Heart left ventricle (tissue), 16 donors: ENCODE results near the gene ARAP1. TPM values are rescaled to one million over a fixed set of nuclear protein-coding genes. Genes with fewer than 3 reads are reported as not detected.

Source experiments
- ATAC-seq, 4 donors: fragments of 200-7000 bp; cut with Tn5 transposase; one replicate each; pipeline ENCODE4 v1.9.1; 2020 to 2022; ENCODE audit warnings: moderate library complexity in 4 of 4, mild to moderate bottlenecking in 3 of 4, moderate number of reproducible peaks in 1 of 4
- DNase-seq, 5 donors: peaks; one replicate each; pipeline ENCODE4 v3.0.0-alpha.2; 2020
- H3K27ac ChIP-seq, 12 donors: fragments of 200-600 bp; sonication (generic) in 4 of 12; one replicate each; pipeline versions ENCODE4 v1.5.0 to v1.8.0; 2016 to 2022; ENCODE audit warnings: mild to moderate bottlenecking in 2 of 12
- H3K27me3 ChIP-seq, 9 donors: fragments of 200-600 bp; sonication (generic) in 2 of 9; one replicate each; pipeline versions ENCODE4 v1.5.1 to v1.8.0; 2016 to 2022; ENCODE audit warnings: mild to moderate bottlenecking in 3 of 9
- H3K36me3 ChIP-seq, 9 donors: fragments of 200-600 bp; sonication (generic) in 2 of 9; one replicate each; pipeline versions ENCODE4 v1.5.0 to v1.8.0; 2018 to 2022; ENCODE audit warnings: mild to moderate bottlenecking in 2 of 9
- H3K4me1 ChIP-seq, 12 donors: fragments of 200-600 bp; sonication (generic) in 4 of 12; one replicate each; pipeline versions ENCODE4 v1.5.0 to v1.8.0; 2016 to 2022; ENCODE audit warnings: mild to moderate bottlenecking in 3 of 12
- H3K4me3 ChIP-seq, 12 donors: fragments of 200-600 bp; sonication (generic) in 4 of 12; one replicate each; pipeline versions ENCODE4 v1.5.0 to v1.8.0; 2017 to 2022; ENCODE audit warnings: mild to moderate bottlenecking in 9 of 12, moderate library complexity in 4 of 12
- H3K9me3 ChIP-seq, 12 donors: fragments of 200-600 bp; sonication (generic) in 4 of 12; one replicate each; pipeline versions ENCODE4 v1.5.0 to v1.8.0; 2016 to 2022; ENCODE audit warnings: mild to moderate bottlenecking in 1 of 12
- POLR2A ChIP-seq, 2 donors: fragments of 450-650 bp; IDR thresholded peaks; one replicate each; pipeline ENCODE4 v1.6.1; 2017; ENCODE audit warnings: antibody characterized with exemption in 2 of 2, mild to moderate bottlenecking in 2 of 2, moderate library complexity in 2 of 2
- WGBS, 4 donors: extraction: QIAGEN DNeasy Blood & Tissue Kit in 2 of 4; methylation state at CpG; one replicate each; pipeline versions ENCODE4 v1.1.5 to v1.1.7; 2013 to 2018; 5-methylcytosine and 5-hydroxymethylcytosine counted together
- intact Hi-C, 10 donors: fragments of 100-400 bp; cut with DNase I; formaldehyde crosslinking; loops; one replicate each; pipeline versions ENCODE4 v1.11.1 to v1.14.2; 2022
- polyA plus RNA-seq, 2 donors: library from polyadenylated mRNA; stranded (reverse); fragments of 200-250 nt; gene quantifications; one replicate each; pipeline ENCODE4 v1.2.3, GENCODE V29; 2013
- total RNA-seq, 9 donors: library from RNA; depleted of rRNA in 2 of 9; stranded (reverse); fragments of >200 nt in 2 of 9; fragmentation: NEBNext Ultra II Directional in 3 of 9; extraction: Animal tissue kit (Norgen Biotek cat#: 25700) in 3 of 9; gene quantifications; one replicate each; pipeline versions ENCODE4 v1.1.0 to v1.2.4, GENCODE V29; 2016 to 2023
- TF ChIP-seq, protein P1 (sequence below), 12 donors: fragments of 200-600 bp; sonication (generic) in 4 of 12; IDR thresholded peaks; one replicate each; pipeline versions ENCODE4 v1.5.0 to v1.8.0; 2018 to 2022; ENCODE audit warnings: antibody characterized with exemption in 12 of 12, mild to moderate bottlenecking in 5 of 12
- donor health status: ischemic (EF 13 %, LVEDD 7.1; RV severe dilation, severe dysfunction).
- donor health status: healthy with polysubstance abuse.
- donor health status: DM: no; HTN: yes; CAD: no.
- donor health status: DM: no; HTN: no; CAD: no.
- donor health status: ischemic (EF 25% LVEDD 6.9; RV normal size, moderate dysfunction).
- donor health status: ischemic (EF 25% LVEDD 5.7; RV mildly dilated, moderate dysfunction).
- donor health status: healthy.
- donor health status: DM: yes; HTN: yes; CAD: no.
- donor health status: ischemic (EF 35%, LVEDD 5.7; RV mildly dilated, moderate dysfunction).
- donor health status: nonischemic (EF 11% LVEDD 7.7; RV severe dilation, severe dysfunction).
- donor health status: DM: yes; HTN: yes; CAD: no.
- donor health status: PGD.
- donor health status: ischemic (EF 29% LVEDD 5.4; RV normal size, mild dysfunction).
- donor health status: nonischemic (EF 23%, LVEDD 6.1; RV moderate dilation, normal function).

ARAP1 gene
- total and polyA plus RNA-seq, 11 donors = 35.4 to 116 (median 43.6) TPM

DNA sequence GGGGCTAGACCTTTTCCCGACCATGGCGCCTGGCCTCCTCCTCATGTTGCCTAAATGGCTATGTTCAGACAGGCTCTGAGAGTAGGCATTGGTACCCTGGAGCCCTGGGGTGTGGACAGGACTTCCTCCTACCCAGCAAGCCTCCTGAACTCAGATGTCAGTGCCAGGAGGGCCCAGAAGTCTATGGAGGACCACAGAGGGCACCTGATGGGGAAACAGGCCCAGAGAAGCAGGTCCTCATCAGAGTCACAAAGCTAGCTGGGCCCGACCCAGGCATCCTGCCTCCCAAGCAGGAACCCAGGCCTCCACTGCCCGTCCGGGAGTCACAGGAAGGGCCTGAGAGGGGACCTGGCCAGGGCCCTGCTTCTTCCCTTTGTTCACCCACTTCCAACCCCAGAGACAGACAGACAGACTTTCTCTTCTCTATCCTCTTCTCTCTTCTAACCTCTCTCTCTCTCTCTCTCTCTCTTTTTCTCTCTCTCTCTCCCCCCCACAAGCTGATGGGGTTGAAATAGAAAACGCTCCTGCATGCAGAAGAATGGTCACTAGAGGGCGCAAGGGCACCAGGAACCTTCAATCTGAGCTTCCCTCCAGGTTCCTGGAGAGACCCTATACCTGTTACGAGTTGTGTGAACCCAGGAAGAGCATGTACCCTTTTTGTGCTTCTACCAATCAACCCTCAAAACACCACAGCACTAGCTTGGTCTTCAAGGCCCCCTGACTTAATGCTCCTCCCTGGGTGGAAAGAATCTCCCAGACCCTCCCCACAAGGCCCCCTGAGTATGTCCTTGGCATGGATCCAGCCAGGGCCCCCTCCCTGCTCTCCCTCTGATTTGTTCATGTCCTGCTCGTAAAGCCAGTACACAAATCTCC lies 27.1 kb downstream of the ARAP1 start:
- Histone ChIP-seq H3K27me3 (no peaks in the 10 kb centered on the region), H3K27ac (no peak overlapping the region), H3K4me3 (no peak overlapping the region), H3K36me3 (peaks cover 0 to 27% (median 0%) of the 10 kb centered on the region in 9 donors), H3K9me3 (no peaks in the 10 kb centered on the region), H3K4me1 (peaks cover 3 to 66% (median 25%) of the 10 kb centered on the region in 12 donors)
- no peak for ATAC-seq
- intact Hi-C loops = loop anchor here (1.0 to 10.0 kb wide), 15 partner anchors 66 to 560 kb away; partner anchors contain the start of genes ATG16L2 (in 2 of the 10), STARD10 (in 2 of the 10), FCHSD2 (in 1 of the 10) and P2RY6 (in 1 of the 10)
- TF ChIP-seq, protein P1, sequence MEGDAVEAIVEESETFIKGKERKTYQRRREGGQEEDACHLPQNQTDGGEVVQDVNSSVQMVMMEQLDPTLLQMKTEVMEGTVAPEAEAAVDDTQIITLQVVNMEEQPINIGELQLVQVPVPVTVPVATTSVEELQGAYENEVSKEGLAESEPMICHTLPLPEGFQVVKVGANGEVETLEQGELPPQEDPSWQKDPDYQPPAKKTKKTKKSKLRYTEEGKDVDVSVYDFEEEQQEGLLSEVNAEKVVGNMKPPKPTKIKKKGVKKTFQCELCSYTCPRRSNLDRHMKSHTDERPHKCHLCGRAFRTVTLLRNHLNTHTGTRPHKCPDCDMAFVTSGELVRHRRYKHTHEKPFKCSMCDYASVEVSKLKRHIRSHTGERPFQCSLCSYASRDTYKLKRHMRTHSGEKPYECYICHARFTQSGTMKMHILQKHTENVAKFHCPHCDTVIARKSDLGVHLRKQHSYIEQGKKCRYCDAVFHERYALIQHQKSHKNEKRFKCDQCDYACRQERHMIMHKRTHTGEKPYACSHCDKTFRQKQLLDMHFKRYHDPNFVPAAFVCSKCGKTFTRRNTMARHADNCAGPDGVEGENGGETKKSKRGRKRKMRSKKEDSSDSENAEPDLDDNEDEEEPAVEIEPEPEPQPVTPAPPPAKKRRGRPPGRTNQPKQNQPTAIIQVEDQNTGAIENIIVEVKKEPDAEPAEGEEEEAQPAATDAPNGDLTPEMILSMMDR (IDR thresholded peaks at IDR 0.05) = peak; percentile 83 to 91 (median 88)
- TF ChIP-seq POLR2A (IDR thresholded peaks at IDR 0.05) = no peak
- DNase-seq = peak; percentile 62 to 74 (median 68)
- 48 to 53% (median 49%) methylated on average over 9 of the region's 9 CpGs for WGBS, 4 donors

DNA sequence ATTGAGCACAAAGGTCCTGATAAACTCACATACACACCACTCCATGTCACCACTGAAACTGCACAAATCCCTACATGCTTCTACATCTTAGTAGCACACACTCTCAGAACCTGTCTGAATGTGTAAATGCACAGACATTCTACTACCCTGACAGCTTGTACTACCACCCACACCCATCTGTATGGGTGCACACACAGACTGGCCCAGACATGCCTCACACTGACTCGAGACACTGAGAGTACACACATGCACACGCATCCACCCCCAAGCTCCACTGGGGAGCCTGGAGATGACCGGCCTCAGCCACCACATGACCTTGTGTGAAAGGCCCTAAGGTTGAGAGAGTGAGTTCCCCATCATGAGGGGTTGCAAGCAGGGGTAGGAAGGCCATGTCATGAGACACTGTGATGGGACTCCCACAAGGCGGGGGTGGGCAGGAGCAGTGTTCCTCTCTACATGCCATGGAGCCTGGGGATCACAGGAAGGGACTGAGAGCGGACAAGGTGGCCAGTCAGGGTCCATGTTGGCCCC lies 28.1 kb downstream of the ARAP1 start:
- no peaks in the 10 kb centered on the region for H3K9me3 ChIP-seq
- peak overlapping the region in 1 of 12 donors; percentile 98 for H3K27ac ChIP-seq
- peak in 1 of 5 donors; percentile 48 for DNase-seq
- 78 to 93% (median 90%) methylated on average over 5 of the region's 5 CpGs for WGBS, 4 donors
- H3K4me3 ChIP-seq = no peak overlapping the region
- peaks cover 3 to 76% (median 35%) of the 10 kb centered on the region in 12 donors for H3K4me1 ChIP-seq
- peaks cover 0 to 27% (median 0%) of the 10 kb centered on the region in 9 donors for H3K36me3 ChIP-seq
- TF ChIP-seq, protein P1 (IDR thresholded peaks at IDR 0.05) = no peak
- TF ChIP-seq POLR2A (IDR thresholded peaks at IDR 0.05) = no peak
- no peaks in the 10 kb centered on the region for H3K27me3 ChIP-seq
- ATAC-seq = no peak
- intact Hi-C loops = loop anchor here in 9 of 10 donors (2.0 to 10.0 kb wide), 12 partner anchors 67 to 561 kb away; partner anchors contain the start of genes ATG16L2 (in 2 of the 9), FCHSD2 (in 1 of the 9) and P2RY6 (in 1 of the 9)

DNA sequence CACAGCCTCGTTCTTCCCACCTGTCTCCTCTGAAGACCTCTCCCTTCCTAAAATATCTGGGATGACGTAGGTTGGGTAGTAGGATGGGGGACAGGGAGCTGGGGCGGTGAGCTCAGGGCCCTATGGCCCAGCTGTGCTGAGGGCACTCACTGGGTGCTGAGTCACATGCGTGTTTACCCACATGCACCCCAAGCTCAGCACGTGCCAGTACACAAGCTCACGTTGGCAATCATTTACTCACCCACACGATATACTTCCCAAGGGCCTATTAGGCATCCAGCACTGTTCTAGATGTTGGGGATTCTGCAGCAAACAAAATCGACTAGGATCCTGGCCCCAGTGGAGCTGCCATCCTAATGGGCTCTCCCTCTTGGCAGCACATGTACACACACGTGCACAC lies 28.7 kb downstream of the ARAP1 start:
- no peaks in the 10 kb centered on the region for H3K9me3 ChIP-seq
- no peak for ATAC-seq
- intact Hi-C loops = loop anchor here in 6 of 10 donors (5.0 to 10.0 kb wide), 7 partner anchors 89 to 561 kb away; partner anchors contain the start of genes ATG16L2 (in 1 of the 6), FCHSD2 (in 1 of the 6) and P2RY6 (in 1 of the 6)
- 82 to 86% (median 84%) methylated on average over 8 to 9 of the region's 9 CpGs for WGBS, 4 donors
- no peaks in the 10 kb centered on the region for H3K27me3 ChIP-seq
- peaks cover 0 to 32% (median 0%) of the 10 kb centered on the region in 9 donors for H3K36me3 ChIP-seq
- no peak overlapping the region for H3K4me3 ChIP-seq
- DNase-seq = peak in 1 of 5 donors; percentile 9
- H3K27ac ChIP-seq = peak overlapping the region in 4 of 12 donors; percentile 92 to 98 (median 94)
- H3K4me1 ChIP-seq = peaks cover 3 to 81% (median 41%) of the 10 kb centered on the region in 12 donors
- TF ChIP-seq POLR2A (IDR thresholded peaks at IDR 0.05) = no peak
- TF ChIP-seq, protein P1 (IDR thresholded peaks at IDR 0.05) = no peak
